Left colon (tissue), 2 donors: ENCODE data around the gene ZCCHC2. TPM values are rescaled to one million over a fixed set of nuclear protein-coding genes. Genes with fewer than 3 reads are reported as not detected.

ENCODE experiments used
- ATAC-seq: fragments of 200-7000 bp; cut with Tn5 transposase; one replicate; pipeline ENCODE4 v1.9.1; 2020; ENCODE audit warnings: mild to moderate bottlenecking, moderate library complexity
- DNase-seq, 2 donors: peaks; one replicate each; pipeline ENCODE4 v3.0.0-alpha.2; 2020
- intact Hi-C, 2 donors: fragments of 100-400 bp; cut with DNase I in 1 of 2; cut with micrococcal nuclease in 1 of 2; formaldehyde crosslinking; loops; one replicate each; pipeline versions ENCODE4 v1.11.2 to v1.14.0; 2022; cut with DNase I, micrococcal nuclease
- total RNA-seq, 2 donors: library from RNA; stranded (reverse); fragmentation: NEBNext Ultra II Directional; extraction: Animal tissue kit (Norgen Biotek cat#: 25700); gene quantifications; one replicate each; pipeline ENCODE4 v1.2.1, GENCODE V29; 2021
- donor health status: DM: no; HTN: no; CAD: no.
- donor health status: DM: yes; HTN: yes; CAD: no.

The ZCCHC2 gene
- total RNA-seq, 2 donors from 2014 or later: 20.2 to 23.5 TPM

DNA sequence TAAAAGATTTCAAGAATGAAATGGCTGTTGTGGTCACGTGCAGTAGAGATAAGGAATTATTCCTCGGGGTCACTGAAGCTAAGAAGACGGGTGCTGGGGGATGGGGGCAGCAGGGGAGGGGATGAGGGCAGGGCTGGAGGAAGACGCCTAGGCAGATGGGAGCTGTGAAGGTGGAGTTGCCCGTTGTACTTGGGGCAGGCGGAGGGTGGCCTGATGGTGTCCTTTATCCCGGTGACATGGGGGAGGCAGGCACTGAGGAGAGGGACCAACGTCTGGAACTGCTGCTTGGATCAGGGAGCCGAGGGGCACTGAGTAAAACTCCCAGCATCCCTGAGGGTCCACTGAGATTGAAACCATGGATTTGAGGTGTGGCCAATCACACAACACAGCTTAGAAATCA lies 64.9 kb downstream of the ZCCHC2 start:
- ATAC-seq: no peak
- intact Hi-C loops: loop anchor here (5.0 to 10.0 kb wide), 4 partner anchors 127 to 397 kb away; partner anchors contain the start of gene PHLPP1 (in 1 of the 2)

DNA sequence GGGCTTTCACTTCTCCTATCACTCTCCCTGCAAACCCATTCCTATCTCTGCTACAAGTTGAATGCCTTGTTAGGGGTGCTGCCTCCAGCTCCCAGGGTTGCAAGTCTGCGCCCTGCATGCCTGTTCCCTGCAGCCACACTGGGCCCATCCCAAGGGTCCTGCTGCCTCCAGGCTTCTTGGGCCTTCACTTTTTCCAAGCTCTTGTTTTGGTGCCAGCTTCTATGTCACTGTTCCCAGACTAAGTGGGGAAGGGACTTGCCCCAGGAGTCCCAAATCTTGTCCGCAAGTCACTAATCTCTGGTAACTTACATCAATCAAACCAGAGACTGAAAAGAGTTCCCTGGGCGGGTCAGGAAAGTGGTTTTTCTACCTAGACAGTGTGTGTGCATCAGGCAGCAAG lies 65.4 kb downstream of the ZCCHC2 start:
- no peak for ATAC-seq
- no peak for DNase-seq
- intact Hi-C loops: loop anchor here (5.0 to 10.0 kb wide), 4 partner anchors 127 to 397 kb away; partner anchors contain the start of gene PHLPP1 (in 1 of the 2)

More for the DNA sequence above, 64.9 kb downstream of the ZCCHC2 start:
- DNase-seq: no peak

DNA sequence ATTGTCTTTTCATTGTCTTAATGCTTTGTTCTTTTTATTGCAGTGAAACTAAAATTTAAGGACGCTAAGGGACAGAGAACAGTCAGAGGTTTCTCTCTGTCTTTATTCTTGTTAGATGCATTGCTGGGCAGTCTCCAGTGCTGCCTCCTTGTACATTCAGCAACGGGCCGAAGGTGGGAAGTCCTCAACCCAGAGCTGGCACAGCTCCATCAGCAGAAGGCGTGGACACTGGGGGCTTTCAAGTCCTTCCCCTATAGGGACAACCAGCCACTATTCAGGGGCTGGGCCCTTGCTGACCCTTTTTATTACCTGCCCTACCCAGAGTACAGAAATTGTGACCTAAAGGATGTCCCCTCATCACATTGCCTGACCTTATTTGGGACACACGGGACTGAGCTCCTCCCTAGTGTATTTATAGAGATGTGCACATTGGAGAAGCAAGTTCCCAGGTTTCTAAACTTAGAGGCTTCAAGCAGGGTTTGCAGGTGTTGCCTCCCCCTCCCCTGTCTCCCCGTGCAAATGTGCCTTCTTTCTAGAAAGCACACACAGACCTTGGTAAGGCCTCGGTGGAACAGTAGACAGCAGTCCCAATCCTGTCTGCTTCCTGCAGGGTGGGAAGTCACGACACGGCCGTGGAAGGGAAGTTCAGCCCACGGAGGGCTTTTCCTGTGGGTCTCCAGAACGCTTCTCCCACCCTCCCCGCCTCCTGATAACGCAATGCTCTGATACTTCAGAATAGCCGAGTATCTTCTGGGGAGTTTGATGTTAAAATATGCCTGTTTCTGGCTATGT lies 68.2 kb downstream of the ZCCHC2 start:
- intact Hi-C loops: no loop called here
- DNase-seq (no peak), ATAC-seq (no peak)

DNA sequence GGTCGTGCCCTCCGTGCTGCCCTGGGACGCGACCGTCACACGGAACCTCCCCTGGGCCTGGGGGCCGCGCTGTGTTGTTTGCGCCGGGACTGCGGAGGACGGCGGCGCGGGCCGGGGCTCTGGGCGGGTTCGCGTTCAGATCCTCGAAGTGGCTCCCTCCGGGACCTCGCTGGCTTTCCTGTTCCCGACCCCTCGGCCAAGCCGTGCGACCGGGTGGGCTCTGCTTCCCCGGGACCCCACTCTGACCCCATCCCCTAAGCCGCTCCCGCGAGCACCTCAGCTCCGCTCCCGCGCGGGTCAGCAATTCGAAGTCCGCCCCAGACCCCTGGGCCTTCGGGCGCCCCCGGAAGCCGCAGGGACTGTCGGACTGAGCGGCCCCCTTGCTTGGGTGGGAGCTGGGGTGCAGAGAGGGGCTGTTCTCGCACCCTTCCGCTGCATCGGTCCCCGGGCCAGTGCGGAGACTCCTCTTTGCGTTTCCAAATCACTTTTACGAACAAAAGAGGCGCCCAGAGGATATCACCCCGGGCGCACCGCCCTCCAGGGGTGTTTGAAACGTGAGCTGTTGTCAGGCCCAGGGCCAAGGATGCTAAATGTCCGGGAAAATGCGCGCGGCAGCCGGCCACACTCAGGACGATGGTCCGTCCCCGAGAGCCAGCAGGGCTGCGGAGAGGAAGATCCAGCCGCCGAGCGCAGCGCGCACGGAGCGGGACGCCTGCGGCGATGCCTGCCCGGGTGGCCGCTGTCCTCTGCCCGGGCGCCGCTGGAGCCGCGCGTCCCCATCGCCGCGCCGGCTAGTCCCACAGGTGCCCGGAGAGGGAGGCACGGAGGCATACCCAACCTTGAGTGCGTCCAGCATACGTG lies 73.5 kb downstream of the ZCCHC2 start:
- intact Hi-C loops: no loop called here
- ATAC-seq (peak; percentile 42), DNase-seq (no peak)

DNA sequence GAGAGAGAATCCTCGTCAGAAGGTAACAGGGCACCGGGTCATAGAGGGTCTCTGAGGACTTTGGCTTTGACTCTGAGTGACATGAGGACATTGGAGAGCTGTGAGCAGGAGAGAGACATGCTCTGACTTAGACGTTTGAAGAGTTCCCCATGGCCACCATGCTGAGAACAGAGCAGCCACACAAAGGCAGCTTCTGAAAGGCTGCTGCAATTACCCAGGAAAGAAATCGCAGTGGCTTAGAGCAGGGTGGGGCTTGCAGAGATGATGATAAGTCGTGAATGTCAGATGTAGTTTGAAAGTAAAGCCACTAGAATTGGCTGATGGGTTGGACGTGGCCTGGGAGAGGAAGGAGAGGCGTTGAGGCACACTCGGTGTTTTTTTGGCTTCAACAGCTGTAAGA lies 79.0 kb downstream of the ZCCHC2 start:
- DNase-seq: no peak
- intact Hi-C loops: no loop called here
- no peak for ATAC-seq

DNA sequence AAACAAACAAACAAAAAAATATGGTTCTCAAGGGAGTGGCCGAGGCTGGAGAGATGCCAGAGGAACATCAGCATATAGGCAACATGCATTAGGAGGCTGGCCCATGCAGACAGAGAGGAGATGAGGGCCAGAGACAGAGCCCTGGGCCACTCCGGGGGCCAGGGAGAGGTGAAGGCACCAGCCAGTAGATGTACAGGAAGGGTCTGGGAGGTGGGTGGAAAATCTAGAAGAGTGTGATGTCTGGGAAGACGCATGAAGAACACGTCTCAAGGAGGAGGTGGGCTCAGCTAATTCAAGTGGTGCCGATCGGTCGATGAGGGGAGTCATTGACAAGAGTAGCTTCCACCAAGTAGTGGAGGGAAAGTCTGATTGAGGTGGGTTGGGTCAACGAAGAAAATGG lies 79.9 kb downstream of the ZCCHC2 start:
- DNase-seq (no peak), ATAC-seq (no peak)
- intact Hi-C loops: no loop called here

DNA sequence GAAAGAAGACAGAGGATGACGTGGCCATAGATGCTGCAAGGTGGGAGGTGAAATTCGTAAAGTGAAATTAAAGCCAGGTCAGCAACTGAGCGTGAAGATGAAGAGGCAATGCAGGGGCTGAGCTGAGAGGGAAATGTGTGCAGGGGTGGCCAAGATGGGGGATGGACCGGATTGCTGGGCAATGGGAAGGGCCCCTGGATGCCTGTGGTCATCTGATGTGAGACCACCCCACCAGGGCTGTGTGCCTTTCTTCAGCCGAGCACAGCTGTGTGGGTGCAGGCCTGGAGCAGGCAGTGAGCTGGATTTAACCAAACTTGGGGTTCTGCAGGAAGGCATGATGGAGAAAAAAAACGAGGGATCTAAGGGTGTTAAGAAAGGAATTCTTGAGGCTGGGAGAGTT lies 80.4 kb downstream of the ZCCHC2 start:
- DNase-seq: no peak
- intact Hi-C loops: no loop called here

DNA sequence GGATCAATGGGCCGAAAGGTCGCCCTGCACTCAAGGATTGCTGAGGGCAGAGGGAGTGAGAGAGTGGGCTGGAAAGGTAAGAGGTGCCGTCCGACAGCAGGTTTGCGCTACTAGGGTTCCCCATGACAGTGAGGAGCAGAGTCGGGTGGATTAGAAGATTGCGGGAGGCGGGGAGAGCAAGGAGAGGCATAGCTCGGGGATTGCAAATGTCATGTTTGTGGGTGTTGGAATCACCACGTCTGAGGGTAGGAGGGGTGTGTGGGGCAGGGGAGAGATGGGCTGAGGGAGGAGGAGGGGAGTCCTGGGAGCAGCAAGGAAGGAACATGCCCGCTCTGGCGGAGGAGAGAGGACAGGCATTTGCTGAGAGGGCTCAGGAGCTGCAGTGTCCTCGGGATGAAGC lies 81.2 kb downstream of the ZCCHC2 start:
- no peak for DNase-seq
- ATAC-seq: no peak
- intact Hi-C loops: no loop called here

More for the DNA sequence above, 80.4 kb downstream of the ZCCHC2 start:
- no peak for ATAC-seq

DNA sequence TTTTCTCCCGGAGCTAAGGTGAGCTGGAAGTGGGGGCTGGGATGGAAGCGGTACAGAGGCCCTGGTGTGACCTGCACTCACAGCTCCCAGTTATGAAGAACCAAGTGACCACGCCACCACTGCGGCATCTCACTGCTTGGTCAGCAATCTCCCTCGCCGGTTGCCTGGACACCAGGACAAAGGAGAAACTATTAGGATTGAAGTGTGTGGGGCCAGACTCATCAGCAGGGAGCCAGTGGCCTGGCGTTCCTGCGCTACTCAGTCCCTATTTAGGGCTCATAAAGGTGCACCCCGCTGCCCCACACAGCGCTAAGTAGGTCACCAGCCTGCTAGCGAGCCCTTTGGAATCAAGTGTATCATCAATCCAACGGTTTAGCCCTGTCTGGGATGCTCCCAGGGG lies 82.9 kb downstream of the ZCCHC2 start:
- intact Hi-C loops: no loop called here
- ATAC-seq (no peak), DNase-seq (no peak)

DNA sequence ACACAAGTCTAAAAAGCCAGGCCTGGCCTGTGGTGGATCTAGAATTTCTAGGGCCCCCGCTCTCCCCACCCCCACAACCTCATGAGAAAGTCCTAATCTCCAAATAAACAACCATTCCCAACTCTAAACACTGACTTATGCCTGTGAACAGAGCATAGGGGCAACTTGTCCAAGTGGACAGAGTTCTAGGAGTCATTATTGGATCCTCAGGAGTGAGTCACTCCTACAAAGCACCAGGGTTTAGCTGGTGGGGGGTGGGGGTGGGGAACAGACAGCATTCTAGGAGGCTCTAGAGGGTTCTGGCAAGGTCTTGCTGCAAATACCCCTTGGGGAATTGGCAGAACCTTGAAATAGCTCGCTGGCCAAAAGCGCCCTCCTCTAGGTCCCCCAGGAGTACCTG lies 83.3 kb downstream of the ZCCHC2 start:
- intact Hi-C loops: no loop called here
- ATAC-seq: no peak

DNA sequence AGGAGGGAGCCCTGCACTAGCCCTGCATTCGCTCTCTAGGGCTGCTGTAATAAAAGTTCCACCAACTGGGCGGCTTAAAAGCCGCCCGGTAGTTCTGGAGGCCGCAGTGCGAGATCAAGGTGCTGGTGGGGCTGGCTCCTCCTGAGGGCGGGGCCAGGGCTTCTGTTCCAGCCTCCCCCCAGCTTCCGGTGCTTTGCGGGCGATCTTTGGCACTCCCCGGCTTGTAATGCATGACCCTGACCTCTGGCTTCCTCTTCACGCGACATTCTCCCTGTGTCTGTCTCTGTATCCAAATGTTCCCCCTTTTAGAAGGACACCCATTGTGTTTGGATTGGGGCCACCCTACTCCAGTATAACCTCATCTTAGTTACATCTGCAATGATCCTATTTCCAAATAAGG lies 84.5 kb downstream of the ZCCHC2 start:
- DNase-seq (no peak), ATAC-seq (no peak)
- intact Hi-C loops: no loop called here

More for the DNA sequence above, 83.3 kb downstream of the ZCCHC2 start:
- no peak for DNase-seq

DNA sequence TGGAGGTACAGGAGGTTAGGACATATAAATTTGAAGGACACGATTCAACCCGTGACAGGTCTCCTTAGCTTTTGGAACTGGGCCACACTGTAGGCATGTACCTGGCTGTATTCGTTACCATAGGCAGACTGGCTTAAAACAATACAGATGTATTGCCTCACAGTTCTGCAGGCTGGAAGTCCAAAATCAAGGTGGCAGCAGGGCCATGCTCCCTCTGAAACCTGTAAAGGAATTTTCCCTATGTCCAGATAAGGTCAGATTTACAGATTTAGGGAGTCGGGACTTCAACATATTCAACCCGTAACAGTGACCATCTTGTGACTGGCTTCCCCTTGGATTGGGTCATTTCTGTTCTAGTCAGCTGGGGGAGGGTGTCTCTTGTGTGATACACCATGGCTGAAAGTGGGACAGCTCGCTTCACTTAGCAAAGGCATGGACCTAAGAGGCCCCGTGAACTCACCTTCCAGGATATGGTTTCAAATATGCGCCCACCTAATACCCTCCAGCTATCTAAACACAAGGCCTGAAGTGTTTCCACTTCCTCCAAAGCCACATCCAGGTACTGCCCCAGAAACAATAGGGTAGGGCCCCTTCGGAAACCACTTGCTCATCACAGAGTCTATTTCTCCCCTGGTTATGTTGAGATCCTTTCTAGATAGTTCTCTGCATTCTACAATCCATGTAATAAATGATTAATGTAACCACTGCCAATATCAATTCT lies 85.0 kb downstream of the ZCCHC2 start:
- intact Hi-C loops: no loop called here
- DNase-seq (no peak), ATAC-seq (no peak)

DNA sequence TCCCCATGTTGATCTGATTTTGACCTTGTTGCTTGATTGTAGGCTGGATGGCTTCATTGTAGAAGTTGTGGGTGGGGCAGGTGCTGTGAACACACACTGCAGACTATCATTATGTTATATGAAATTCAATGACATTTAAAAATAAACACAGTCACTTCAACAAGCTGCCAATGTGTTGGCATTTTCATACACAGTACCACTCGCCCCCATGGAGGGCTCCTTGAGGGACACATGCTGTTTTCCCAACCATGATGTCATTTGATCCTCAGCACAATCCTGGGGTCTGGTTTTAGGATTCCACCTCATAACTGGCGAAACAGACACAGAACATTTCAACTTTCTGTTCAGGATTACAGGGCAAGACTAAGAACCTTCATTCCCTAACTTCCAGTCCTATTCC lies 86.9 kb downstream of the ZCCHC2 start:
- DNase-seq: no peak
- peak; percentile 60 for ATAC-seq
- intact Hi-C loops: no loop called here

DNA sequence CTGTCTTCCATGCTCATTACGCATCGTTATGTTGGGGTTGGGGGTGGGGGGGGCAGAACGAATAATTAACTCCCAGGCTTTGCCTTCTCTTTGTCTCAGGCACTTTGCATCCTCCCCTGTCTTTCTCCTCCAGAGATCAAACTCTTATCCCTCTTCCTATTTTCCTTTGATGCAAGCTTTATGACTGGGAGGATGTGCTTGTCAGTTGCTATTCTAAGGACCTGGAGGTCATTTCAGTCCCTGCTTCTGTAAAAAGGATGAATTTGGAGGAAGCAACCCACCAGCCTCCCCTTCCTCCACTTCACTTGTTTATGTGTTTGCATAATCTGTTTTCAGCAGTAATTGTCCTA lies 87.5 kb downstream of the ZCCHC2 start:
- DNase-seq (no peak), ATAC-seq (no peak)
- intact Hi-C loops: no loop called here

DNA sequence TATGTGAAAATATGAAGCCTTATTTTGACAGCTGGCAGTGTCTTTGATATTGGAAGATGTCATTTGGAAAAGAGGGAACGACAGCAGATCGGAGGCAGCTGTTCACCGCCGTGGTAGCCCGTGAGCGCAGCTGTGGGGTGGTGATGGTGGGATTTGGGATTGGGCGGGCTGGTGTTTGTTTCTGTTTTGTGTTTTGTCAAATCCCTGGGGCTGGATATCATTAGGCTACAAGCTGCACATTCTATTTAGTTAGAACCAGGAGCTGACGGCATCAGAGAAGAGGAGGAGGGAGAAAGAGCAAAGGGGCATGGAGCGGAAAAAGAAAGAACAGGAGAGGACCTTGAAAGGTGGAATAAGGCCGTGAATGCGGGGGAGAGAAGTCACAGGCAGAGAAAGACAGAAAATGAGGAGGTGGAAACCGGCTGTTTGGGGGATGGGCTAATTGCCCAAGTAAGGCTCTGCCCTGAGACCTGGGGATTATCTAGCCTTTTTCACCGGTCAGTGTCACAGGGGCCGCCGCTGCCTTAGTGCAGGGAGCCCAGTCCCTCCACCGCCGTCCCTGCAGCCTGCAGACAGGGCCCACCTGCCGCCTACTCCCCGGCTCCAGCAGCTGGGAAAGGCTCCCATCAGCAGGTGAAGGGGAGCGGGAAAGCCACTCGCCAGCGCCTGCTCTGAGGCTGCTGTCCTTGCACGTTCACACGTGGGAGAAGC lies 88.0 kb downstream of the ZCCHC2 start:
- ATAC-seq (no peak), DNase-seq (no peak)
- intact Hi-C loops: no loop called here

DNA sequence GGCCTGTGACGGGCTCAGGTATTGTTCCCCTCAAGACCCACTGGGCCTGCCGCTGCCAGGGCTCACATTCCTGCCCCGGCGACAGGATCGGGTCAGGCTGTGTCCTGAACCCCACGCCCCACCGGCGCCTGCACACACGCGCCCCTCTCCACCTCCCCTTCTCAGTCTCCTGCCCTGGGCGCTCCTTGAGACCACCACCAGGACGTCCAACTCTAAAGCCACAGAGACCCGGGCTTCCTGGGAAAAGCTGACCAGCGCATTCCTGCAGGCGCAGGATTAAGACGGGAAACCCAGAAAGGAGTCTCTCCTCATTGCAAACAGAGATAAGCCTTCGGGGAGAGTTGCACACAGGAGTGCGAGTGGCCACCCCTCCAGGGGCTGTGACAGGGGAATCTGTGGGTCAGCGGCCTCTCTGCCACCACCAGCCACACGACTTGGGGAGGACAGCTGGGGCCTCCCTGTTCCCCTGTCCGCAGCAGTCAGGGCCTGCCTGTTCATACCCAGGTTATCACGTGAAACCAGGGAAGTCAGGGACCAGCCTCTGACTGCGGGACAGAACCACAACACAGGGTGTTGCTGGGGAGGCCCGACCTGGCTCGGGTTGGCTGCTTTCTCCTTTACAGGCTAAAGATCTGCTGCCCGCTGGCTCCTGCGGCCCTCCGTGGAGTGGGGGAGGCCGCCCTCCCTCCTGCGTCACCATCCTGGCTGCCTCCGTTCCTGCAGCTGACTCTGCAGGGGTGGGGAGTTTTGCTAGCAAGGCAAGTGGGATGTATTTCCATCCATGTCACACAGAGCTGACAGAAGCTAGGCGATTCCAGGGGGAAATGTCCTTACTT lies 88.8 kb downstream of the ZCCHC2 start:
- ATAC-seq: no peak
- DNase-seq: no peak
- intact Hi-C loops: no loop called here

DNA sequence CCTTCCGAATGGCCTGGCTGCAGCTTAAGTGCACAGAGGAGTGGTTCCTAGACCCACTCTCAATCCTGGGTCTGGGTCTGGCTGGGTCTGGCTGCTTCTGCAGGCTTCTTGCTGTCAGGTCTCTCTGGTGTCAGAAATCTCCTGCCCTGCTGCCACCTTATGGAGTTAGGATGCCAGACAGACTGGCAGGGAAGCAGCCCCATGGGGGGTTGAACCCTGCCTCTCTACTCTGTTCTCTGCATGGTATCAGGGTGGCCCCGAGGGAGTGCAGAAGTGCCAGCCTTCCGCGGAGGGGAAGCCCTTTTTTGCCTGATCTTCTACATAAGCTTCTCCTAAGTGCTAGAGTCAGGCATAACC lies 89.4 kb downstream of the ZCCHC2 start:
- intact Hi-C loops: no loop called here
- ATAC-seq (no peak), DNase-seq (no peak)

DNA sequence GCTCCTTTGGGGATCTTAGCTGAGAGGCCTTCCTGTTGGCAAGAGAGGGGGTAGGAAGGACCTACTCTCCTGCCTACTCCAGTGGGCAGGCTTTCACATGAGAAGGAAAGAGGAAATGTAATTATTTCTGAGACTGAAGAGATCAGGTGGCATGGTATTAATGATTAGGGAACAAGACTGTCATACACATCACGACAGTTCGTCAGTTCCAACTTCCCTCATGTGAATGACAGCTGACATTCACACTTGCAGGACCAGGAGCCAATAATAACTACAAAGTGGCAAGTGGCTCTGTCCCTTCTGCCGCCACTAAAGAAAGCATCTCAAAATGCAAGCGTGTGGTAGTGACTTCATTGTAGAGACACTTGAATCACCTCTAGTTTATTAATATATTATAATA lies 90.0 kb downstream of the ZCCHC2 start:
- no peak for DNase-seq
- intact Hi-C loops: no loop called here
- ATAC-seq: no peak
